ENCODE measurements around the gene ELOB. TPM values are rescaled to one million over a fixed set of nuclear protein-coding genes. Genes with fewer than 3 reads are reported as not detected.

ELOB gene
- total RNA-seq, 4 donors from 2014 or later, result 186 to 446 (median 288) TPM

GRCh38 chr16:2771496-2772402 is 5.3 kb downstream of the ELOB start:
- TF ChIP-seq POLR2A (IDR thresholded peaks at IDR 0.05), result no peak
- TF ChIP-seq, protein P1, sequence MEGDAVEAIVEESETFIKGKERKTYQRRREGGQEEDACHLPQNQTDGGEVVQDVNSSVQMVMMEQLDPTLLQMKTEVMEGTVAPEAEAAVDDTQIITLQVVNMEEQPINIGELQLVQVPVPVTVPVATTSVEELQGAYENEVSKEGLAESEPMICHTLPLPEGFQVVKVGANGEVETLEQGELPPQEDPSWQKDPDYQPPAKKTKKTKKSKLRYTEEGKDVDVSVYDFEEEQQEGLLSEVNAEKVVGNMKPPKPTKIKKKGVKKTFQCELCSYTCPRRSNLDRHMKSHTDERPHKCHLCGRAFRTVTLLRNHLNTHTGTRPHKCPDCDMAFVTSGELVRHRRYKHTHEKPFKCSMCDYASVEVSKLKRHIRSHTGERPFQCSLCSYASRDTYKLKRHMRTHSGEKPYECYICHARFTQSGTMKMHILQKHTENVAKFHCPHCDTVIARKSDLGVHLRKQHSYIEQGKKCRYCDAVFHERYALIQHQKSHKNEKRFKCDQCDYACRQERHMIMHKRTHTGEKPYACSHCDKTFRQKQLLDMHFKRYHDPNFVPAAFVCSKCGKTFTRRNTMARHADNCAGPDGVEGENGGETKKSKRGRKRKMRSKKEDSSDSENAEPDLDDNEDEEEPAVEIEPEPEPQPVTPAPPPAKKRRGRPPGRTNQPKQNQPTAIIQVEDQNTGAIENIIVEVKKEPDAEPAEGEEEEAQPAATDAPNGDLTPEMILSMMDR (IDR thresholded peaks at IDR 0.05), result no peak
- 70% methylated on average over 9 to 10 of the region's 18 CpGs for WGBS, 2 donors
- intact Hi-C loops (cut with DNase I), result no loop called here
- no peaks in the 10 kb centered on the region for H3K27me3 ChIP-seq
- no peak overlapping the region for H3K4me3 ChIP-seq
- no peak for DNase-seq
- no peaks in the 10 kb centered on the region for H3K9me3 ChIP-seq
- peaks cover 46 to 87% (median 55%) of the 10 kb centered on the region in 3 donors for H3K36me3 ChIP-seq
- peaks cover 31 to 92% (median 55%) of the 10 kb centered on the region in 3 donors for H3K4me1 ChIP-seq
- H3K27ac ChIP-seq, result peak overlapping the region; percentile 36 to 84 (median 68)

GRCh38 chr16:2770057-2770951 is 6.8 kb downstream of the ELOB start:
- DNase-seq, result no peak
- no peaks in the 10 kb centered on the region for H3K27me3 ChIP-seq
- no peaks in the 10 kb centered on the region for H3K9me3 ChIP-seq
- no peak for TF ChIP-seq POLR2A (IDR thresholded peaks at IDR 0.05)
- TF ChIP-seq, protein P1 (IDR thresholded peaks at IDR 0.05), result peak in 3 of 6 experiments; percentile 6 to 27 (median 7)
- H3K4me3 ChIP-seq, result no peak overlapping the region
- 82 to 92% methylated on average over 9 to 12 of the region's 32 CpGs for WGBS, 2 donors
- intact Hi-C loops (cut with DNase I), result no loop called here
- H3K27ac ChIP-seq, result peak overlapping the region; percentile 82 to 85 (median 84)
- peaks cover 59 to 100% (median 68%) of the 10 kb centered on the region in 3 donors for H3K36me3 ChIP-seq
- peaks cover 18 to 80% (median 45%) of the 10 kb centered on the region in 3 donors for H3K4me1 ChIP-seq

GRCh38 chr16:2769675-2770056 is 7.4 kb downstream of the ELOB start:
- H3K4me3 ChIP-seq, result peak overlapping the region in 1 of 4 donors; percentile 13
- H3K27me3 ChIP-seq, result no peaks in the 10 kb centered on the region
- intact Hi-C loops (cut with DNase I), result no loop called here
- peaks cover 62 to 100% (median 73%) of the 10 kb centered on the region in 3 donors for H3K36me3 ChIP-seq
- H3K9me3 ChIP-seq, result no peaks in the 10 kb centered on the region
- TF ChIP-seq, protein P1 (IDR thresholded peaks at IDR 0.05), result no peak
- TF ChIP-seq POLR2A (IDR thresholded peaks at IDR 0.05), result peak in 2 of 4 donors; percentile 17 to 25
- H3K27ac ChIP-seq, result peak overlapping the region; percentile 82 to 85 (median 84)
- no peak for DNase-seq
- 53 to 56% methylated on average over 13 to 14 of the region's 14 CpGs for WGBS, 2 donors
- H3K4me1 ChIP-seq, result peaks cover 15 to 73% (median 40%) of the 10 kb centered on the region in 3 donors

DNA sequence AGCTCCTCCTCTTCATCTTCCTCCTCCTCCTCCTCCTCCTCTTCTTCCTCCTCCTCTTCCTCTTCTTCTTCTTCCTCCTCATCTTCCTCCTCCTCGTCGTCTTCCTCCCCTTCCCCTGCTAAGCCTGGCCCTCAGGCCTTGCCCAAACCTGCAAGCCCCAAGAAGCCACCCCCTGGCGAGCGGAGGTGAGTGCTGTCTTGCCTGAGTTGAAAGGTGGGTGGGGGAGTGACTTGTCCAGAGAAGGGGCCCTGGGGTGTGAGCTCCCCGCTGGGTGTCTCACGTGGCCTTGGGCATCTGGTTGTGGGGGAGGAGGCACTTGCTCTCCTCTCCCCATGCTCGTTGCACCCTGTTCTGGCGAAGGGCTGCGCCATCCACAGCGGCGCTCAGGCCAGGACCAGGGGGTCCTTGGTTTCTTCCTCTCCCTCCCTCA is 8.0 kb downstream of the ELOB start:
- intact Hi-C loops (cut with DNase I), result no loop called here
- Histone ChIP-seq H3K4me3 (peak overlapping the region in 1 of 4 donors; percentile 13), H3K27ac (peak overlapping the region; percentile 82 to 85 (median 84)), H3K4me1 (peaks cover 15 to 68% (median 39%) of the 10 kb centered on the region in 3 donors), H3K9me3 (no peaks in the 10 kb centered on the region), H3K27me3 (no peaks in the 10 kb centered on the region), H3K36me3 (peaks cover 65 to 100% (median 78%) of the 10 kb centered on the region in 3 donors)
- no peak for DNase-seq
- no peak for TF ChIP-seq POLR2A (IDR thresholded peaks at IDR 0.05)
- TF ChIP-seq, protein P1 (IDR thresholded peaks at IDR 0.05), result no peak
- WGBS, 2 donors, result 51 to 76% methylated on average over 5 to 11 of the region's 11 CpGs
